Stimulated activated CD8-positive, alpha-beta memory T cell treated with anti-CD3 and anti-CD28 coated beads, Interleukin-12 subunit alpha, Interleukin-12 subunit beta, amount 100 ng/mL, for 1 hour (primary cell): ENCODE data around the gene DTNB.

Experiments used
- DNase-seq: peaks from one replicate; pipeline ENCODE4 v3.0.0-alpha.2; 2020; ENCODE audit warnings: low read depth

Gene DTNB

DNA sequence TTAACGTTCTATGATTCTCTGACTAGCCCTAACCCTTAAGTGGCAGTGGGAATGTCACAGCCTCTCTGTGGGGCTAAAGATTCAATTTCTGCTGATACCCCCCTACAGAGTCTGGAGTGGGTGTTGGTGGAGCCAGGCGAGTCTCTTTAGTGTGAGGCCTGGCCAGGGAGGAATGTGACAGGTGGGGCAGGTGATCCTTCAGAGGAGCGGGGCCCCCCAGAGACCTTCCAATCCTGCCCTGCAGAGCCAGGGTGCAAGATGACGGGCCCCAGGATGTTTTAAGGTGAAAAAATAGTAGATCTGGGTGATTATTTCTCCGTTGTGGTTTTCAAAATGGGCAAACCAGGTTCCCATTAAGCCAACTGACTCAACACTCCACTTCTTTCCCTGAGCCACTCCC is 303.5 kb downstream of the DTNB start:
- no peak for DNase-seq

DNA sequence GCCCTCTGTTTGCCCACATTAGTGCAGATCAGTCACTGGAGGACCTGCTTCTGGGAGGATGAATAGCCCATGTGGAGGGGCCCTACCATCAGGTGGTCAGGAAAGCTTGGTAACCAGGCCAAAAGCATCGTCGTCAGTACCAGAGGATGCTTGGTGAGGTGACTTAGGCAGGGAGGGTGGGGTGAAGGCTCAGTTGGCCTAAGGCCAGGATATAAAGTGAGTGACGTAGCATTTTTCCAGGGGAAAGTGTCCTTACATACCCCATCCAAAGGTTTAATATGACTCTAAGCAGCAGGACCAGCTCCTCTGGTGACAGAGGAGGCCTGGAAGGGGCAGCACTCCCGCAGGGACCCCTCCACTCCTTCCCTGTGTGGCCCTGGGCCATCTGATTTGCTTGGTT is 303.9 kb downstream of the DTNB start:
- no peak for DNase-seq

DNA sequence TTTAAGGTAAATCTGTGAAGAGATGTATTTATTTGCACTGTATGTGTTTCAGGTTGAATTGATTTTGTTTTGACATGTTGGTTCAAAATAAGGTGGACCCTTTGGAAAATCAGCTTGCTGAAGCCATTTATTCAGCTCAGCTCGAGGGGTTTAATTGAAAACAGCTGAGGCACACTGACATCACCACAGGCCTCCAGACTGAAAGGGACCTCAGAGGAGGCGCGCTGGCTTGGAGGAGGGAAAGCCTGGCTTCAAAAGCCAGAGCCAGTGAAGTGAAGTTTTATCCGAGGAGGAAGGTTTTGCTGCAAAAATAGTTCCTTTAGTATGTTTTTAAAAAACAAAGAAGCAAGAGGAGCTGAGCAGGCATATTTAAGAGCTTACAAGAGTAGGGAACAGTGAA is 304.7 kb downstream of the DTNB start:
- no peak for DNase-seq

DNA sequence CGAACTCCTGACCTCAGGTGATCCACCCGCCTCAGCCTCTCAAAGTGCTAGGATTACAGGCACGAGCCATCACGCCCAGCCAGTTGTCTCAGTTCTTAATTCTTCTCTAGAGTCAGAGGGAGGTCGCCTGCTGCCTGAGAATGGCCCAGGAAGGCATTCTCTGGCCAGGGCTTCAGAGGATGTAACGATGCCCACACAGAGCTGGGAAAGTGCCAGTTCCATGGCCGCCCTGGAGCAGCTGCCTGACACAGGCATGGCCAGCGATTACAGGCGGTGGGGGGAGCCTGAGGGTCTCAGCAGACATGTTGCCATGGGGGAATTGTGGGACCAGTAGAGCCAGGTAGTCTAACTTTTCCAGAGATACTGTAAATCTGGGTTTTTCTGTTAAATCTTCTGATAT is 306.1 kb downstream of the DTNB start:
- no peak for DNase-seq

DNA sequence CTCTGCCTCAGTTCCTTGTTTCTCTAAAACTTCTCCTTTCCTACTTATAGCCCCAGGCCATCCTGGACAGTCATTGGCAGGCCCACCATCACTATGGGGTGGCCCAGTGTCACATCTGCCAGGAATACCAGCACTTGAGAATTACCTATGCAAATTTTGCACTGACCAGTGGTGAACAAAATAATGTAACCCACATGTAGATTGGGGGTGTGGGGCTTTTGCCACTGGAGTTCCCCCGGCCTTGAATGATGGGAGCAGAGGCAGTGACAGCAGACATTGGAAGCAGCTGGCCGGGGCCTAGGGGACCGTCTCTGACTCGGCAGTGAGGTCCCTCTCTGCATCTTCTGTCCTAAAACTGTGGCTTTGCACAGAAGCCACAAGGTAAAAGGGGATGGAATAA is 306.7 kb downstream of the DTNB start:
- no peak for DNase-seq

DNA sequence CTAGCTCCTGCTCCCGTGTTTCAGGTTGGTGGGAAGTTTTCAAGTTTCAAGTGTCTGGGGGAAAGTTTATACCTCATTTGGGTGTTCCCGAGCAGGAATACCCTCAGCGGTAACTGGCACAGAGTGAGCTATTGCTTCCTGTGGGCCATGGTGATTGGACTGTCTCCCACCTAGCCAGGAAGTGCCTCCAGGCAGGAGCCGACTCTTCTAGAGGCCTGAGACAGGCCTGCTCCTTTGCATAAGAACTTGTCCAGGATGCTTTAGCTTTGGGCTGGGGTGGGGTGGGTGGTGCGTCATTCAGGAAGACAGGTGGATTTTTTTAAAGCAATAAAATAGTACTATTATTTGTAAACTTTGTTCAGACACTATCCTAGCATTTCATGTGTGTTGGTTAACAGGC is 308.1 kb downstream of the DTNB start:
- no peak for DNase-seq

DNA sequence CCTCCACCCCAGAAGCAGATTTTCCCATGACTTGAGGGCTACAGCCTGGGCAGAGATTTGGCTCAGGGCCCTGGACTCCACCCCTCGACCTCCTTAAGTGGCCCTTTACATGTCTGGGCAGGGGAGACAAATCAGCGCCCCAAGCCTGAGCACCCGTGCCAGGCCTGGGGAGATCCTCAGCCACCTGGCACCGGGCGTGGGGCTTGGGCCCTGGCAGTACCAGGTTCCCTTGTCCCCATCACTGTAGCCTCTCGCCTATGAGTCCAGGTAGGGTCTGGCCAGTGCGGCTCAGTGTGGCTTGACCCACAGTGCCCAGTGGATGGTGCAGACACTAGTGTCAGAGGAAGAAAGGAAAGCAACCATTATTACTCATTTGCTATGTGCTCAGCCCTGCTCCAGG is 309.6 kb downstream of the DTNB start:
- DNase-seq: no peak

DNA sequence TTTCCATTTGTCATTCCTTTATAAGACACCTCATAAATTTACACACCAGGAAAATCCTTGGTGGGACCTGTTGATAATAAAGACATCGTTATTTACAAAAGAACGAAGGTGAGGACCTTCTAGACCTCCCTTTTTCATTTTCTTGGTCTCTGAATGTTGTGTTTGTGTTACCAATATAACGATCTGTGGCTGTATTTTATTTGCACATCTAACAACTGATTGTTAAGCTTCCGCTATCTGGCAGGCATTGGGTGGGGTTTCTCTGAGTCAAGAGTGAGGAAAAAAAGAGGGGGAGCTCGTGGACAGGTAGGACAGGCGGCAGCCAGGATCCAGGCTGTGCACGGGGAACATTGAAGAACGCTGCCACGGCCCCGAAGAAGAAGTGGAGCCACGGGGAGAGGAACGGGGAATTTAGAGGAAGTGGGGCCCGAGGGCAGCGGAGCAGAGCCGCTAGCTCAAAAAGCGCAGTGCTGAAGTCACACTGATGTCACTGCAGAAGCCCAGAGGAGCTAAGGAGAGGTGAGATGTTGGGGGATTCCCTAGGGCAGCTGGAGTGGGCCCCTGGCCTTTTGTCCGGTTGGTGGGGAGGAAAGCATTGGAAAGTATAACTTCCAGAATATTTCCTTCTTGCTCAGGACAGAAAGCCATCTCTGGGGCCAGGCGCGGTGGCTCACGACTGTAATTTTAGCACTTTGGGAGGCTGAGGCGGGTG is 310.8 kb downstream of the DTNB start:
- DNase-seq: peak; percentile 46

DNA sequence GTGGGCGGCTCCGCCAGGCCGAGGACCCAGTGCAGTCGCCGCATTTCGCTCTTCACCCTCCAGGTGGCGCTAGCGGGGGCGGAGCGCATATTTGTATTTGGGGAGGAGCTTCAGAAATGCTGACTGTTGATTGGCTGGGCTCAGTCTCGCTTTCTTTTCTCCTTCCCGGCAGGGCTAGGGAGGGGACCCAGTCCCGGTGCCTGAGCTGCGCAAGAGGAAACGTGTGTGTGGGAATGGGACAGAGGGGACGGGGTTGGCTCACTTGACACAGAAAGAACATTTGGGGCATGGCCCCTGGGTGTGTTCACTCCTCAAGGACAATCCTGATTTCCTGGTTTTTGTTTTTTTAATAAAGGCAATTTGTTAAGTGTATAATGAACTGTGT is 311.3 kb downstream of the DTNB start:
- peak; percentile 91 for DNase-seq

DNA sequence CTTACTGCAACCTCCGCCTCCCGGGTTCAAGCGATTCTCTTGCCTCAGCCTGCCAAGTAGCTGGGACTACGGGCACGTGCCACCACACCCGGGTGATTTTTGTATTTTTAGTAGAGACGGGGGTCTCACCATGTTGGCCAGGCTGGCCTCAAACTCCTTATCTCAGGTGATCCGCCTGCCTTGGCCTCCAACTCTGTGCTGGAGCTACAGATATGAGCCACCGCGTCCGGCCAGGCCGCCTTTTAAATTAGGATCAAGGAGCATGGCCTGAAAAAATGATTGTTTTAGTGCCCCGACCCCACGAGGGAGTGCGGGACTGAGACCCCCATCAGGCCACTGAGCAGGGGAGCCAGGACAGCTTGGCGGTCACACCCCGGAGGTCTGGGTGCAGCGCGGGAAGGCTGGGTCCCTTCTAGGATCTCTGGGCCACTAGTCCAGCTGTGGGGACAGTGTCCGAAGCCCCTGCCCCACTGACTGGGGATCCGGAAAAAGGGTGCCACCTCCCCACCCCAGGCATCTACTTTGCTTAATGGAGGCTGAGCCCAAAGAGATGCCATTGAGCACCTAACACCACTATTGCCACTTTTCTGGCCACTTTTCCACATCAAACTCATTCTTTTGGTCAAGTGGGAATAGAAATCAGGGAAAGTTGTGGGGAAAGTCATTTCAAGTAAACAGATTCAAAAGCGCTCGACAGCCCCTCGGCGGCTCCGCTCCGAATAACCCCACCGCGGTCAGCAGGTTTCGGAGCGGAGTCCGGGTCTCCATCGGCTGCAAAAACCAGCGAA is 311.9 kb downstream of the DTNB start:
- DNase-seq: no peak

DNA sequence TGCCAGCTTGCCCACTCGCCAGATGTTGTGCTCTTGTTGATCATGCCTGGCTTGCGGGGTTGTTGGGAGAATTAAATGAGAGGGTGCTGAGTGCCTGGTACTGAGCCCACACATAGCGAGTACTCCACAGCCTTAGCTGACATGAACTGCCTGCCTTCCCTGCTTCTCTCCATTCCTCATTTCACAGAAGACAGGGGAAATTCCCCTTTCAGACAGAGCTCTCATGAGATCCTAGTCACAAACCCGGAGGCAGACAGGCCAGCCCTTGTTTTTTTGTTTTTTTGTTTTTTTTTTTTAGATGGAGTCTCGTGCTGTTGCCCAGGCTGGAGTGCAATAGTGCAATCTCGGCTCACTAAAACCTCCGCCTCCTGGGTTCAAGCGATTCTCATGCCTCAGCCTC is 314.5 kb downstream of the DTNB start:
- no peak for DNase-seq

DNA sequence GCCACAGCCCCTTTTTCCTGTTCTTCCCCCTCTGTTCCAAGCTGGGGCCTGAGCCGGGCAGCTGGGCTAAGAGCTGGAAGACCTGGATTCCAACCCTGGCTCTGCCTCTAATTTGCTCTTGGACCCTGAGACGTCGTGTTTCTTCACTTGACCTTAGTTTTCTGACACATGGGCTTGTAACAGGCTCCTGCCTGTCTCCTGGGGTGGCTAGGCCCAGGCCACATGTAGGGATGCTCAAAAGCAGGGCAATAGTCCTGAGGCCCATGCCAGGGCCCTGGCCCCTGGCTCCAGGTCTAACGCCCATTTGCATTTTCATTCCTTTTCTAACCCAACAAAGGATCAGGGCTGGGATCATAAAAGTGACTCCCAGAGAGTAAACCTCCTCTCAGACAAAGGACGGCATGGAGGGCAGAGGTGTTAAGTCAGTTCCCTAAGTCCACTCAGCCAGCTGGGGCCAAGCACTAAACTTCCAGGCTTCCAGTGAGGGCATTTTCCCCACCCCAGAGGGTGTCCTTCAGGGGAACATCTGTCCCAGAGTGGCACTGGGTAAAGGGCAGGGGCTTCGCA is 315.0 kb downstream of the DTNB start:
- no peak for DNase-seq

DNA sequence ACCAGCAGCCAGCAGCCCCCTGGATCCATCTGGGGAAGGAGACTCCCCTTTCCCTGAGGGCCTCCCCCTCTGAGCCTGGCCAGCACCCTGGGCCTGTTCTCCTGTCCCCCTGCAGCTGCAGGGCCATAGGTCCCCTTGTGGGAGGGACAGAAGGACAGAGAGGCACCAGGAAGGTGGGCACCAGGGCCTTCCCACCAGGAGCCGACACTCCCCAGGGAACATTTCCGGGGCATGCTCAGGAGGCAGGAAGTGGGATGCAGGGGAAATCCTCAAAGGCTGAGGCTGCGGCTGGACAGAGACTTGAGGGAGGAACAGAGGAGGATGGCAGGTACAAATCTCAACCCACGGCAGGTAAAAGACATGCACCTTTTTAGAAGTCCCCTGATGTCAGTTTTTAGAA is 317.3 kb downstream of the DTNB start:
- no peak for DNase-seq

DNA sequence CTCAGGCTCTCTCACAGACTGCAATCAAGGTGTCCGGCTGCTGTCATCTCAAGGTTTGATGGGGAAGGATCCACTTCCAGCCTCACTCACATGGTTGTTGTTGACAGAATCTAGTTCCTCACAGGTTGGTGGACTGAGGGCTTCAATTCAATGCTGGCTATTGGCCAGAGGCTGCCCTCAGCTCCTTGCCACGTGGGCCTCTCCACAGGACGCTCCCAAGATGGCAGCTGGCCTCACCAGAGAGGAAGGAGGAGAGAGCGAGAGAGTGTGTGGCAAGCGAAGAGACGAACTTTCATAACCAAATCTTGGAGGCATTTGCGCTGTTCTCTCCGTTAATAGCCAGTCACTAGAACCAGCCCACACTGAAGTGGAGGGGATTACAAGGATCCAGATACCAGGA is 318.1 kb downstream of the DTNB start:
- no peak for DNase-seq

DNA sequence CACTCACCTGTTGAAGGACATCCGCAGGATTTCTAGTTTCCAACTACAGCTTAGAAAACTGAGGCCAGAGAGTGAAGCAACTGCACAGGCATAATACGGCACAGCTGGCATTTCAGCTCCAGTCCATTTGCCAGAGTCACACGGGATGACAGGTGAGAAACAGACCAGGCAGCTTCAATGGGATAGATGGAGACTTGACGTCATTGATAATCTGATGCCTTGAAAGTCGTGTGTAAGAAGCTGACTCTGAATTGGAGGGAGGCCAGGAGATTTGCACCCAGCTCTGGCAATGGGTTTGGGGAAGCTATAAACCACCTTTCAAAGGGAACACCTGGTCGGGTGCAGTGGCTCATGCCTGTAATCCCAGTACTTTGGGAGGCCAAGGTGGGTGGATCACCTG is 319.3 kb downstream of the DTNB start:
- no peak for DNase-seq

DNA sequence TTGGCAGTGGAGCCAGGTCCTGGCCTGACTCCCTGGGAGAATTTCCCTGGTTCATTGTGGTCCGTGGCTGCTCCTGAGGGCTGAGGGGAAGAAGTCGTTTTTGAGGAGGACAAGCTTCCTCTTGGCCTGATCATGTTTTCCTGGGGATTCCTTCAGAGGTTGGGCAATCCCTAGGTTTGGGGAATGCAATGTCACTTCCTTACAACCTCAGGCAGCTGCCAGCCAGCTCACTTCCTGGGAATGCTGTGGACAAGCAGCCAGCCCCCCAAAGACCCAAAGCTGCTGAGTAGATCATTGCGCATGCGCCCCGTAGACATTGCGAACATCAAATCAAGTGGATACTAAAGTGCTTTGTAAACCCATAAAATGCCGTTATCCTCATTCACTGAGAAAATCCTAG is 324.0 kb downstream of the DTNB start:
- DNase-seq: no peak

DNA sequence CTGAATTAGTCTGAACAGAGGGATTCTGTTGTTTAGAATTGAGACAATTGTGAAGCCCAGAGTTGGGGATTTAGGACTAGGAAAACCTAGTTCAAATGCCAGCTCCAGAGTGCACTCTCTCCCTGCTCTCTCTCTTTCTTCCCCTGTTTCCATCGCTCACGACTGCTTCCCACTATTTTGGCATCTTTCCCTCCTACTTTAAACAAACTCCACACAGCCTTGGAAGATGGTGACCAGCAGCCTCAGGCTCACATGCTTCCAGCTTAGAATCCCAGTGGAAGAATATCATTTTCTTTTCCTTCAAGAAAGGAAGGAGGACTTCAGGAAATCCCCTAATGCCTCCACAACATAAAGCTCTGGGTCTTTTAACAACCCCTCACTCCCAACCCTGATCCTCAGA is 325.5 kb downstream of the DTNB start:
- no peak for DNase-seq

DNA sequence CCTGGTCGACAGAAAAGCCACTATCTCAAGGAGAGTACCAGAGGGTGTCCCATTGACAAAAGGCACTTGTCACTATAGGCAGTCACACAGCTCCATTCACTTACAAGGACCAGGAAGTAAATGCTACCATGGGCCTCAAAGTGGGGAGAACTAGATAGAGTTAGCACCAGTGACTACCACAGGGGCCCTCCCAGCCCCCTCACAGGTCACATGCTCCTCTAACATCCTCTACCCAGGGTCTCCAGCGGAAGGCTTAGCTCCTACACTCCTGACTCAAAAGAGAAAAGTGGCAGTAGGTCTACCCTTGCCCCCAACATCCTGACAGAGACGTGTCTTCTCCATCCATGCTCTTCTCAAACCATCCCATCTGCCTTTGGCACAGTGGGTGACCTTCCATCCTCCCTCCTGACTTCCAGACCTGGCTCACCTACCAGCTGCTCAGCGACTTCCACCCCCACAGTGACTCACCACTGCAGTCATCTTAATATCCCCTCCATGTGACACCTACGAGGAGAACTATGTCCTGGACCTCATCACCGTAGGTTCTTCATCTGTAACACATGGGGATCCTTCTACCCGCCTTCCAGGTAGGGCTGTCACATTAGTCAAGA is 326.1 kb downstream of the DTNB start:
- no peak for DNase-seq

DNA sequence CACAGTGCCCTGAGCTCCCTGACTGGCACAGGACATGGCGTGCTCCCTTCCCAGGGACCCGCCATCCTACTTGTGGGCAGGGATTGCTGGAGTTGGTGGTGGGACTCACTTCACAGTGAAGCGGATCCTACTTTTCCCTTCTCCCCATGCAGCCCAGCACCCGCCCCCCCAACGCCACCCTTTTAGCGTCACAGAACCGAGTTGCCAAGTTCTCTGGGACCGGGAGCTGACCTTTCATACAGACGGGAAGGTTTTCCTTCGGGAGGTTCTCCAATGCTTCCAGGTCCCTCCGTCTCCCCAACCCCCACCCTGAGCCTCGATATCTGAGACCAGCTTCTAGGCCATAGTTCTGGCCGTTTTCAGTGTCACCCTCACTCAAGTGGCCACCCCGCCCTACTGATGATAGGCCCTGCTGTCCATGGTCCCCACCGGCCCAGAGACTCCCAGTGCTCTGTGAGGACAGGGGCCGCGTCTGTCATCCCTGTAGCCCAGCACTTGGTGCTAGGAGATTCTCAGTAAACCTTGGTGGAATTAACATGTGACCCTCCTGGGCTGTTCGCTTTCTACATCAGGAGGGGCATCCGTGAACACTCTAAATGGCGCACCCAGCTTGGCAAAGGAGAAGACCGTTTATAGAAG is 330.1 kb downstream of the DTNB start:
- DNase-seq: no peak

DNA sequence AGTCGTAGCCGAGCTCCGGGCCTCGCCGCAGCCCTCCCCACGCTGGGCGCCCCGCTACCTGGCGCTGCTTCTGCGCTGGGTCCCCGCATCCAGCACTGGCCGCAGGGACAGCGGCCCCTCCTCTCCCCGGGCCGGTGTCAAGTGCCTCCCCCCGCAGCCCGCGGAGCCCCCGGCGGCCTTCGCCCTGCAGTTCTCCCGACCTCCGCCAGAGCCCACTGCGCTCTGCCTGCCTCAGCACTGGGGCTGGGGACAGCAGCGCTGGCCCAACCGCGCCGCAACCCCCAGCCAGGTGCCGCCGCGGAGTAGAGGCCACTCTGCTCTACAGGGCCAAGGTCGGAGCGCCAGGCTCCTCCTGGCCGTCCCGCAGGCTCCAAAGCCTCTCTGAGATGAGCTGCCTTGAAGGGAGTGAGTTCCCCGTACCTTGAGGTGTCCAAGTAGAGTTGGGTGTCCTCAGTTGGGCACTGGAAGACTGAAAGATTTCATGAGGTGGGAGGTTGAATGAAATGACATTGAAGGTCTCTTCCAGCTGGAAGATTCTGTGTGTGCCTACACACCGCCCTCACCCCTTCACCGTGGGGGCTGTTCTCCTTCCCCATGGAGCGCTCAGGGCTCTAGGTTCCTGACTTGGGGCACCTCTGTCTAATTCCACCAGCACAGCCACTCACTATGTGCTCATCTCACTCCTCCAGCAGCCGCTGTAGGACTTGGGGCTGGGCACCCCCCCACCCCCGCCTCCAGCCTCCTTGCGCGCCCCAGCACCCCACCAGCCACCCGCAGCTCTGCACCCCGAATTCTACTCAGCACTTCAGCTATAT is 330.8 kb downstream of the DTNB start:
- peak; percentile 62 for DNase-seq

DNA sequence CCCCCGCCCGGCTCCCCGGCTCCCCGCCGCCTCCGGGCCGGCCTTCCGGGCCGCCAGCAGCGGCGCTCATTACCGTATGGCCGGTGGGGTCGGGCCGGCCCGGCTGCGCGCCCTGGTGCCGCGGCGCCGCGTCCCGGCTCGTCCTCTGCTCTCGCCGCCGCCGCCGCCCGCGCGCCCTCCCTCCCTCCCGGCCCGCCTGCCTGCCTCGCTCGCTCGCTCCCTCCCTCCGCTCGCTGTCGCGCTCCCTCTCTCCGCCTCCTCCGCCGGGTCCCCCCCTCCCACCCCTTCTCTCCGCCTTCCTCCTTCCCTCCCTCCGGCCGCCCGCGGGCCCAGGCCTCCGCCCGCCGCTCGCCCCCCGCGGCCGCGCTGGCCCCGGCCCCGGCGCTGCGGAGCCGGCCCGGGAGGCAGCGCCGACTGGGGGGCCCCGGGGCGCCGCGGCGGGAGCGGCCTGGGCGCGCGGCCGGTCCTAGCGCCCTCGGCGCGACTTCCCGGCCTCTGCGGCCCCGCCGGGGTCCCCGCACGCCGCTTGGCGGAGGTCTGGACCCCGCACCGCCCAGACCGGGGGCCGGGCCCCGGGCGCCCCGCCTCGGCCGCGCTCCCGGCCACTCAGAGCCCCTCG is 331.5 kb downstream of the DTNB start, which contains the start of gene DNMT3A:
Gene DNMT3A (minus strand): TSS at position 173 of the 619 bp plus-strand sequence. CDS start 27,941 bp downstream, outside the sequence.
- DNase-seq: peak; percentile 42
